Hepatic stellate cell (primary cell): ENCODE measurements around the gene CPHXL.

Source experiments
- DNase-seq: peaks from one replicate; pipeline ENCODE4 v3.0.0; 2011; ENCODE audit warnings: low spot score

Gene CPHXL

DNA sequence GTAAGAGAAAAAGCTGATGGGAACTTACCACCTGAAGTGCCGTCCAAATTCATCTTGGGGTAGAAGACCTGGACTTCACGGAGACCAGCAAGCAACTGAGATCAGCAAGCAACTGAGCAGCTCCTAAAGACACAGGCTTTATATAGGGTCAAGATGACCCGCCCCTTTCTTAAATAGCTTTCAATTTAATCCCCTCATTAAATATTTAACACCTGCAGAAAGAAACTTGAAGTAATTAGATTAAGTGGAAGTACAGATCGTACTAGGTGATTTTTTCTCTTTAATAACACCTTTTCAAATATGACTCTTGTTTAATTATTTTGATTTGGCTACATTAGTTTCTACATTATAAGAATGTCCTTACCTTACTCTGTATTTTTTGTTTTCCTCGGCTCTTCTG is at the start of gene CPHXL:
CPHXL (minus strand) TSS at position 101 of the 400 bp plus-strand sequence; CDS start at position 53, 48 bp downstream.
- DNase-seq, result no peak

DNA sequence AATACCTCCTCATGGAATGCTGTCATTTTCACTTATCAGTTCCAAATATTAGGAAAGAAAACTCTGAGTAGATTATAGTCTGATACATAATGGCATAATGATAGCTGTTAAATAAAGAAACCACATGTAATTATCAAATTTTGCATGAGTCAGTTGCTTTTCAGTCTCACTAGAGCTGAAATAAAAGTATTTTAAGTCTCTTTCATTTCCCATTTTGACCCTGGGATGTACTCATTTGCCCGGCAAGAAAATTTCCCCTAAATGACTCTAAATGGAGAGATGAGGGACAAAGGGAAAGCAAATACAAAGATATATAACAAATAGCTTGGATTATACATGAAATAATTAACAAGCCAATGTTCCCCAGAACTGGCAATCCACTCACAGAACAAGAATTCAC is 47.9 kb upstream of the CPHXL start:
- DNase-seq, result no peak

DNA sequence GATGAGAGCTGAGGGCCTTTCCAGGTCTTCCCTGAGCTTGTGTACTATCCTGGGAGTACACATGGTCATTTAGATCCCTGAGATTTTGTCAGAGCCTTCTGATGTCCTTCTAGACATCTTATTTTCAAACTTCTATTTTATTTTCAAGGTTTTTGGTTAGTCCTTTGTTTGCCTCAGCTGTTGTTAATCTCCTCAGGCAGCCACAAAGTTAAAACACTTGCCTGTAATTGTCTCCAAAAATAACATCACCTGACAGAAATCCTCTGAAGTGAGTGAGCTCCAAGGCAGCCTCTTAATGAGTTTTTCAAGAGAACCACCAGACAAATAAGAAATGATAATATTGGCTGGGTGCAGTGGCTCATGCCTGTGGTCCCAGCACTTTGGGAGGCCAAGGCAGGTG is 43.8 kb upstream of the CPHXL start:
- no peak for DNase-seq

DNA sequence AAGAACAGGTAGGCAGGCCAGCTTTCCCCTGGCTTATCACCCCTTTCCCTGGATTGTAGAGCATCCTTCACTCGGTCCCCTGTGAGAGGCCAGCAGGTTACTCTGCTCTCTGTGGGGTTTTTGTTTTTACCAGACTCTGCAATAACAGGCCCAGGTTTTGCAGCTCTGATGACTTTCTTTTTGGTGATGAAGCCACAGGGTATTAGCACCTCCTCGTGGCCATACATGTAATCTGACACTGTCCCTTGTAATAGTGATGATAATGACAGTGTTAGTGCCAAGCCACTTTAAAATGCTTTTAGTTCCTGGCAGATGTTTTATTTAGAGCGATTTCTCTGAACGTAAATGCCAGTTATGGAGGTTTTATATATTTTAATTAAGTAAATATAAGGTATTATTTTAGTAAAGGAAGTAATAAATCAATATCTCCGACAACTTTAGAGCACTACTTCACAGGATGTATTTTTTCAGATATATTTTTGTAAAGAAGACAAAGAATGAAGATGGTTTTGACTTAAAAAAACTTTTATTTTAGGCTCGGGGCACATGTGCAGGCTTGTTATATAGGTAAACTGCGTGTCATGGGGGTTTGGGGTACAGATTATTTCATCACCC is 38.0 kb upstream of the CPHXL start:
- peak; percentile 44 for DNase-seq

DNA sequence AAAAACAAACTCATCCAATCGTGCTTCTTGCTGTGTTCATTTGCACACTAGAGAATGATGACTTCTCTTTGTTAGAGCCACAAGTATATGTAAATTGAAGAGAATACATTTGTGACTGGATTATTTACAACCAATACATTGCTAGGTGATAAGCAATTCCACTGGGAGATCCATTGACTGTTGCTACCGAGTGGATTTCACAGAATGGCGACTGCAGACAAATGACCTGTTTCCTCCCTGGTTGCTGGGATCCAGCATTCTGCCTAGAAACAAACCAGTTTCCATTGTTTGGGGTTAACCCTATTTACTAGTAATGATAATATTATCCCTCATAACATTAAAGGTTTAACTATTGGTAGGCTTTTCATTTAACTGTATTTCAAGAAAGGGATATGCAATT is 36.9 kb upstream of the CPHXL start:
- DNase-seq, result no peak

DNA sequence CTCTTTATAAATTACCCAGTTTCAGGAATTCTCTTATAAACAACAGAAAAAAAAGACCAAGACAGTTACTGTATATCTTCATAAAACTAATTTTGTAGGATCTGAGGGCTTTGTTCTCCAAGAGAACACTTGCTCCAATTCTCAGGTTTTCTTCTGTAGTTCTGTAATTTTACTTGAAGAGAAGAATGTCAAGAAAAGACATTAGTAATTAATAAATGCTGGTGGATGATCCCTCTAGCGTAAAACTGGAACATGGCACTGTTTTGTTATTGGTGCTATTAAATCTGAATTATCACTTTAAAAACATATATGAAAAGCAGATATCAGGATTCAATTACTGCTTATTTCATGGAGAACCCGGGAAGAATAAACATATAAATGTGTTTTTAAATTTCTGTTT is 36.5 kb upstream of the CPHXL start:
- DNase-seq, result no peak

DNA sequence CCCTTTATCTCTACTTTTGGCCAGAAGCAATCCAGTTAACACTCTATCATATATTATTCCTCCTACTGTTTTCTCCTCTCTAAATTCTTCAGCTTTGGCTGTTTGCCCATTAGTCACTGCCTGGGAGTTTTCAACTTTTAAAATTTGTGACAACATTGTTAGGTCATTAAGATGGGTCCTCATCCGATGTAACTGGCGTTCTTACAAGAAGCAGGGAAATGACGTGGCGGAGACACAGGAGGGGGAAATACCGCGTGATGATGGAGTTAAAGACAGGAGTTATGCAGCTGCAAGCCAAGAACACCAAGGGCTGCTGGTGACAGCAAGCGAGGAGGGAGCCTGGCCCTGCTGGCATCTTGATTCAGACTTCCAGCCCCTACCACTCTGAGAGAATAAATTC is 34.8 kb upstream of the CPHXL start:
- DNase-seq, result no peak

DNA sequence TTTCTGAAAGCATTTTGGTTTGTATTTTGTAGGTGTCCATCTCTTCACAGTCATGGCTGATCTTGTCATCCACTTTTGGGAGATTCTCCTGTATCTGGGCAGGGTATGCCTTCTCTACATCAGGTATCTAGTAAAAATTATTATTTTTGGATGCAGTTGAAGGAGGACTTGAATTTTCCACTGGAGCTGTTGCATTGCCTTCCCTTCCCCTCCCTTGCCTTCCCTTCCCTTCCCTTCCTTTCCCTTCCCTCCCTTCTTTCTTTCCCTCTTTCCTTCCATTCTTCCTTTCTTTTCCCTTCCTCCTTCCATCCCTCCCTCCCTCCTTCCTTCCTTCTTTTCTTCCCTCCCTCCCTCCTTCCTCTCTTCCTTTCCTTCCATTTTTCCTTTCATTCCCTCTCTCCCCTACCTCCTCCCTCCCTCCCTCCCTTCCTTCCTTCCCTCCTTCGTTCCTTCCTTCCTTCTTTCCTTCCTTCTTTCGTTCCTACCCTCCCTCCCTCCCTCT is 33.8 kb upstream of the CPHXL start:
- DNase-seq, result no peak

DNA sequence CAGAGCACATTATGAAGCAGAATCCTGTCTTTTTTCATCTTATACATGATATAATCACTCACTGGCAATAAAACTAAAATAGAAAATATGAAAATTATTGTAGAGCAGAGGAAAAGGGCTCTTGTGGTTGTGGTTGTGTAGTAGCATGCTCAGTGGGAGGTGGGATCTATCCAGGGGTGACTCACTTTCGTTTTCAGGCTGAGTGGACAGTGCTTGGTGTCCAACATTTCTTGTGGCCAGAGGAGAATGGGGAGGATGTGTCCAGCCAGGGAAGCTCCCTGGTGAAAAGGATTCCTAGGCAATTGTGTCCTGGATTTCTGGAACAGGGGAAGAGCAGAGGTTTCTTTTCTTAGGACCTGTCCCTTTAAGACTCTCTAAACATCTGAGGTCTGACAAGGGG is 31.9 kb upstream of the CPHXL start:
- no peak for DNase-seq

DNA sequence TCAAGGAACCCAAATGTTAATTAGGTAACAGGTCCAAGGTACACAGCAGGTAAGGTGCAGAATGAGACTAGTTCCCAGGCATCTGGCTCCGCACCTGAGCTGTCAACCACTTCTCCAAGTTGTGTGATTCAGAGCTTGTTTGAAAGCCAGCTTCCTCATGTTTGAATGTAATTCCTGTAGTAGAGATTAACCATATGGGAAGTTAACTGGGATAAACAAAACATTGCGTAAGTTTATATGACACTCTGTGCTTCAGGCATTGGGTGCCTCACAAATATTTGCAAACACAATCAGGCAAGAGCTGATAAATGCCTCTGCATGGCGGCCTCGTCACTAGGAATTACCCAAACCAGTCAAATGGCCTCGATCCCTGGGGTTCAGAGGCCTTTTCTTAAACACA is 27.9 kb upstream of the CPHXL start:
- DNase-seq, result no peak

DNA sequence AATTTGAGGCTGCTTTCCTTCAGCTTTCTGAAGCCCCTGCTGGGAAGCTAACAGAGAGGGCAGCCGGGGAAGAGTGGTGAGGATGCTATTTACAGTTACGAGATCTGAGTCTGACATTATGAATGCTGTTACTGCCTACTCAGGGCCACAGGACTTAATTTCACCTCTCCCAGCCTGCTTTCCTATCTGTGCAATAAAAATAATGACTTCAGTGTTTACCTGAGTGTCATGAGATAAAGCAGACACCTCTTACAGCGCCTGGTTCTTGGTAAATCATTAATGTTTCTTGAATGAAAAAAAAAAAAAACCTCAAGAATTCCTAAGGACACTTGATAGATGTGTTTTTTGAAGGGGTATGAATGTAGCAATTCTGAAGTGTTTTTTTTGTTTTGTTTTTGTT is 24.2 kb upstream of the CPHXL start:
- DNase-seq, result no peak

DNA sequence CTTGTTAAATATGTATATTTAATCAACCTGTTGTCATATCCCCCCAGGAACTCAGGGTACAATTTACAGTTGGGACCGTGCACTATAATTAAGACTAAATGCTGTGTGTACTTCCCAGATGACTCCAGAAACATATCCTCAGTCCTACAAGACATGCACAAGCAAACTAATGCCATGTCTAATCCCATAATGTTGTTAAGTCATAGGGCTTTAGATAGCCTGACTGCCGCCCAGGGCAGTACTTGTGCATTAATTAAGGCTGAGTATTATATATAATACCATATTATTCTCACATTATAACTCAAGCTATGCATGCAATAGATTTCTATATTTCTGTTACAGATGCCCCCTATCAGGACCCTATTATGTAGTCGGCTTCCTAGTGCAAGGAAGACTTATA is 20.1 kb upstream of the CPHXL start:
- no peak for DNase-seq

DNA sequence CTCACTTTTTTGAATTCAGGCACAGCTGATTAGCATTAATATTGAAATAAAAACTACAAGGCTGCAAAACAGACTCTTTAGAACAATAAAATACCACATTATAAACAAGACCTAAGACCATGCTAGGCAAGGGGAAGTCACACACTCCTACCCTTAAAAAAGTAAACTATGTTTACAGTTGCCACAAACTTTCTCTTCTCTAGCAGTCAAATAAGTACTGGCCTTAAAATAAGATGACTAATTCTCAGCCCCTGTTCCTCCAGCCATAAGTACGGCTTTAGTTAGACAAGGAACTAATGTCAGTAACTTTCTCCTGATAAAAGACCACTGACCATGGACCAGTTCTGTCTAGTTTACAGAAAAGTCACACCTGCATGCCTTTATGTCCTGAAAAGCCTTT is 19.5 kb upstream of the CPHXL start:
- no peak for DNase-seq

DNA sequence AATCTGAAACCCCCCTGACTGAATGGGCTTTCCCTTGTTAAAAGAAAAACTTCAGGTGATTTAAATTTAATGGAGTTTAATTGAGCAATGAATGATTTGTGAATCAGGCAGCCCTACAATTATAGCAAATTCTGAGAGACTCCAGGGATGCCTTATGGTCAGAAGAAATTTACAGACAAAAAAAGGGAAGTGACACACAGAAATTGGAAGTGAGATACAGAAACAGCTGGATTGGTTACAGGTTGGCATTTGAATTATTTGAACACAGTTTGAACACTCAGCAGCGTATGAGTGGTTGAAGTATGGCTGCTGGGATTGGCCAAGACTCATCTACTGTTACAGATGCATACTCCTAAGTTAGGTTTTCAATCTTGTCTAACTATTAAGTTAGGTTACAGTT is 19.0 kb upstream of the CPHXL start:
- DNase-seq, result no peak

DNA sequence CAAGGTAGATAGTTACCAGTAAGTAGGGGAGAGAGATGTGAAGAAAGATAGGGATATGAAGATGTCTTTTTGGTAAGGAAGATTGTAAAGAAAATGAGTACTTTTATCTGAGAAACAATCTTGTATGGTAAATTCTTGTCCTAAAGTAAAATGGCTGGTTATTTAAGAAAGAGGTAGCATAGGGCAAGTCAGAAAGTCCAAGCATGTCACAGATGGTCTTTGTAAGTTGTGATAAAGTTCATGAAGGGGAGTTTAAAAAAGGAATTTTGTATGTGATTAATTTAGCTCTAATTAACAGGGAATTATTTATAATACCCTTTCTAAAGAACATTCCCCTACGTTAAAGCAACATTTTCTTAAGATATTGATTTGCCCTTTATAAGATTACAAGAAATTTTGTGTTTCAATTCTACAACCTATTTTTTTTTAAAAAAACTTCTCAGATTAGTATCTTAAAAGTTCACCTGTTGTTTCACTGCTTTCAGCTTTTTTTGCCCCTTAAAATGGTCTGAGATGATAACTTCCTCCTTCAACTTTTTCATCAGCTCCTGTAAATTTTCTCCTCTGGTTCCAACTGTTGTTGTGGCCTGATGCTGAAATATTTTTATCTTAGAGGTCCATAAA is 16.2 kb upstream of the CPHXL start:
- DNase-seq, result no peak

DNA sequence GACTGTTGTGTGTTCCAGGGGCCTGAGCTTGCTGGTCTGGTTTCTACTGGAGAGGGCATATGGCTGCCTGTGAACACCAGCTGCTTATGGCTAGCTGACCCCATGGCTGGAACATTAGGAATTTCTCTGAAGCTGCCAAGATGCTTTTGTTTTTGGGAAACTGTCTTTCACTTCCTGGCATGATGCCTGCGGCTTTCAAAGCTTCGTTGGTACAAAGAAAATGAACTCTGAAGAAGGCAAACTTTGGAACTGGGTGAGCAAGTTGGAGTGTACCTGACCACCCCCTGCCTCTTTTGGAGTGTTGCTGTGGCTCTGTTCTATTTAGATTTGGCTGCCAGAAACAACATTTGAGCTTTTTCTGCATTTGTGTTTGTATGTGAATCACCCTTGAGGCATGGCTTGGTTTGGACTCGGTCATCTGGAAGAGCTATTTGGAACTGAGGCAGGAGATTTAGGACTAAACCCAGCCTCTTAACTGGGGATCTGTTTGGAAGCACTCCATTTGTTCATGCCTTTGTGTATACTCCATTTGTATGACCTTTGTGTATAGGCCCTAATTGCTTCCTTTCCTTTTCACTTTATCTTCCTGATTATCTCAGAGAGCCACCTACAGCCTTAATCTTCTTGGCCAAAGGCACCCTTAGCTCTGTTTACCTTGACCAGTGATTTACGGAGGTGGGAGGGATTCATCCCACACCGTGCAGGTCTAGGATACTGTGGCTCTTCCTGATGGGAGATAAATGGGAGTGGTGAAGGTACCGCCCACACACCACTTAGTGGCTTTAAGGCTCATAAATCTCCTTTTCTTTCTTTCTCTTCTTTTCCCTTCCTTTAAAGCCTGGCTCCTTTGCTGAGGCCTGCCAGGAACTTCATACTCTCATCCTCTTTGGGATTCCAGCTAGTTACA is 7.3 kb upstream of the CPHXL start:
- peak; percentile 29 for DNase-seq

DNA sequence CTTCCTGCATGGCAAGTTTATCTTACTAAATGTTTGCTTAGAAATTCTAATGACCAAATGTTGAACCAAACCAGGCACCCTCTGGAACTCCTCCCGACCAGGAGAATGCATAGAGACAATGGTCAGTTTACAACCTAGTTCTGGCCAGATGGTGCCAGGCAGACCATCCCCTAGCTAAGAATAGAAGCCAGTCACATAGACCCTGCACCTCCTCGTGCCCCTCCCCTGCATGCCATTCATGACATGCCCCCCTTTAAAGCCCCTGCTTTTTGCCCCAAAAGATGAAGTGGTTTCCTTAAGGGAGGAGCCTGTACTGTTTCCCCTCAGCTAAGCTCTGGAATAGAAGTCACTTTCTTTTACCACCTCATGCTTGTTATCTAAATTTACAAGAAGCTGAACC is 6.6 kb upstream of the CPHXL start:
- DNase-seq, result no peak

DNA sequence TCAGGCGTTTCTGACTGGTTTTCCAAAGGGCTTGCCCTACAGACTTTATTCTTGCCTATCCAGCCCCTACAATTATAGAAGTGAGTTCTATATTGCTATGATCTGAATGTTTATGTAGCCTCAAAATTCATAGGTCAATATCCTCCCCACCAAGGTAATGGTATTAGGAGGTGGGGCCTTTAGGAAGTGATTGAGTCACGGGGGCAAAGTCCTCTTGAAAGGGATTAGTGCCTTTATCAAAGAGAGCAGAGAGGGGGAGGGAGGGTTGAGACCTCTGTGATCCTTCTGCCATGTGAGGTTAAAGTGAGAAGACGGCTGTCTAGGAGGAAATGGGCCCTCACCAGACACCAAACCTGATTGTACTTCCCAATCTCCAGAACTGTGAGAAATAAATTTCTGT is 931 bp upstream of the CPHXL start:
- no peak for DNase-seq

DNA sequence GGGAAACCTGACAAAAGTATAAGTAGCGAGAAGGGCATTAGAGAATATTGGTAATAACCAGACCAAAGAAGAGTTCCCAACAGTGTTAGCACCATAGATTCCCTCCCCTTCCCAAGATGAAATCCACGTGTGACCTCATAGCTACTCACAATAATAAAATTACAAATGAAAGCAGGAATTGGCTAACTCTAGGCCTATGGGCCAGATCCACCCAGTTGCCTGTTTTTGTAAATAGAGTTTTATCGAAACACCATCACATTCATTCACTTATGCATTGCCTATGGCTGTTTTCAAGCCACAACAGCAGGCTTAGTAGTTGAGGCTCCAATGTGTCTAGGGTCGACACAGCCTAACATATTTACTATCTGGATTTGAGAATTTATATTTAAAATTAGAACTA is 7.8 kb downstream of the CPHXL start:
- no peak for DNase-seq

DNA sequence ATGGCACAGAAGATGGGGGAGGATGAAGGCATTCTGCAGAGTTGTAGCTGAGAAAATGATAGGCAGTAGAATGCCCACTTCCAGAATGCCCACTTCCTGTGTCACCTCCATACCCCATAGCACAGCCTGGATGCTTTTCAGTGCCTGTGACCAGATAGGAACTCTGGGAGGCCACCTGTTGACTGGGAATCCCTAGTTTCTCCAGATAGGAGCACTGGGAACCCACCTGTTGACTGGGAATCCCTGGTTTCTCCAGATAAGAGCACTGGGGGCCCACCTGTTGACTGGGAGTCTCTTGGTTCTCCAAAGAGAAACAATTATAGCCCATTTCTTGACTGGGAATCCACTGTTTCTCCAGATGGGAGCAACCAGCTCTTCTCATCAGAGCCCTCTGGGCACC is 11.6 kb downstream of the CPHXL start:
- DNase-seq, result no peak

DNA sequence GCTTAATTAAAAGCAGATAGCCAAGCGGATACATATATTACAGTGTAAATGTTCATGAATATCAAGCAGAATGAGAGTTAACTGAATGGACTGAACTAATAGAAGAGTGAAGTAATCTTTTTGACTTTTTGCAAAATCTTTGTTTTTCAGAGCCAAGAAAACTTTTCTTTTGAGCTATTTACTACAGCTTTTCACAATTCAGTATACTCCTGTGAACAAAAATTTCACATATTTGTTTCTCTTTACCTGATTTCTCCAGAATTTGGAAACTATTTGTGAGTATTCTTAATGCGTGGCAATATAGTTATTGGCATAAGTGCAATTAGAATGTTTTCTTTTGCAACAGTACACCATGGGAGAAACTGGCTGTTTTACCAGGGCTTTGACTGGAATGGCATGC is 15.9 kb downstream of the CPHXL start:
- no peak for DNase-seq

DNA sequence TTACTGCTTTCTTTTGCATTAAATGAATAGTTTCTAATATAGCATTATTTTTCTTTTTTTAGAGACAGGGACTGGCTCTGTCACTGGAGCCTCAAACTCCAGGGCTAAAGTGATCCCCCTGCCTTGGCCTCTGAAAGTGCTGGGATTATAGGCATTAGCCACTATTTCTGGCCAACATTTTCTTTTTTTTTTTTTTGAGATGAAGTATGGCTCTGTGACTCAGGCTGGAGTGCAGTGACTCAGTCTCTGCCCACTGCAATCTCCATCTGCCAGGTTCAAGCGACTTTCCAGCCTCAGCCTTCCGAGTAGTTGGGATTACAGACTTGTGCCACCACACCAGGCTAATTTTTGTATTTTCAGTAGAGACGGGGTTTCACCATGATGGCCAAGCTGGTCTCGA is 23.0 kb downstream of the CPHXL start:
- no peak for DNase-seq

DNA sequence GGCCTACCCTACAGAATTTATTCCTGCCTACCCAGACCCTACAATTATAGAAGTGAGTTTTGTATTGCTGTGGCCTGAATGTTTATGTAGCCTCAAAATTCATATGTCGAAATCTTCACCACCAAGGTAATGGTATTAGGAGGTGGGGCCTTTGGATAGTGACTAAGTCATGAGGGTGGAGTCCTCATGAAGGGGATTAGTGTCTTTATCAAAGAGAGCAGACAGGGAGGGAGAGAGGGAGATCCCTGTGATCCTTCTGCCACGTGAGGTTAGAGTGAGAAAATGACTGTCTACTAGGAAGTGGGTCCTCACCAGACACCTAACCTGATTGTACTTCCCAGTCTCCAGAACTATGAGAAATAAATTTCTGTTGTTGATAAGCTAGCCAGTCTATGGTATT is 24.0 kb downstream of the CPHXL start:
- DNase-seq, result no peak
